Lower leg skin (tissue), 4 donors: ENCODE data around the gene NFYC. TPM values are rescaled to one million over a fixed set of nuclear protein-coding genes. Genes with fewer than 3 reads are reported as not detected.

Experiments
- DNase-seq, 2 donors: peaks; one replicate each; pipeline ENCODE4 v3.0.0-alpha.2; 2019; ENCODE audit warnings: low spot score in 2 of 2
- H3K4me3 ChIP-seq: fragments of 200-600 bp; sonication (generic); 2 replicates; pipeline ENCODE4 v1.5.1; 2017; ENCODE audit warnings: mild to moderate bottlenecking, low read depth; ENCODE audit not compliant: poor library complexity, severe bottlenecking
- CTCF ChIP-seq, 3 donors: fragments of 450-650 bp; IDR thresholded peaks; one replicate each; pipeline ENCODE4 v1.5.1; 2016; ENCODE audit warnings: antibody characterized with exemption in 3 of 3, mild to moderate bottlenecking in 3 of 3, moderate library complexity in 2 of 3
- POLR2A ChIP-seq, 2 donors: fragments of 450-650 bp; IDR thresholded peaks; one replicate each; pipeline ENCODE4 v1.6.1; 2016 to 2017; ENCODE audit warnings: antibody characterized with exemption in 2 of 2, mild to moderate bottlenecking in 1 of 2, moderate library complexity in 1 of 2
- WGBS, 2 donors: methylation state at CpG; one replicate each; pipeline ENCODE4 v1.1.5; 2018; 5-methylcytosine and 5-hydroxymethylcytosine counted together
- intact Hi-C: fragments of 100-400 bp; cut with DNase I; formaldehyde crosslinking; loops from one replicate; pipeline ENCODE4 v1.15.0; 2023; ENCODE audit warnings: low total_unique reads
- total RNA-seq, 4 donors: library from RNA; depleted of rRNA; stranded (reverse); fragments of >200 nt; gene quantifications; one replicate each; pipeline ENCODE4 v1.1.0, GENCODE V29; 2016

Gene NFYC
- total RNA-seq, 4 donors from 2014 or later = 53.3 to 94.4 (median 68.0) TPM

- no peak for TF ChIP-seq CTCF (IDR thresholded peaks at IDR 0.05)
- TF ChIP-seq POLR2A (IDR thresholded peaks at IDR 0.05) = no peak
- 78 to 96% methylated on average over 3 of the region's 3 CpGs for WGBS, 2 donors
- intact Hi-C loops = no loop called here
Observed at GRCh38 chr1:40749817-40750216, 58.3 kb downstream of the NFYC start.

GRCh38 chr1:40750451-40750908, 59.0 kb downstream of the NFYC start:
- intact Hi-C loops = no loop called here
- no peak for TF ChIP-seq CTCF (IDR thresholded peaks at IDR 0.05)
- no peak for TF ChIP-seq POLR2A (IDR thresholded peaks at IDR 0.05)
- no peak for DNase-seq
- no peak overlapping the region for H3K4me3 ChIP-seq
- WGBS, 2 donors = 93 to 98% methylated on average over 2 of the region's 2 CpGs

More at GRCh38 chr1:40749817-40750216, 58.3 kb downstream of the NFYC start:
- no peak overlapping the region for H3K4me3 ChIP-seq
- DNase-seq = no peak

- no peak for DNase-seq
- H3K4me3 ChIP-seq = no peak overlapping the region
- WGBS, 2 donors = 42 to 58% methylated on average over 4 of the region's 4 CpGs
- no peak for TF ChIP-seq CTCF (IDR thresholded peaks at IDR 0.05)
- no peak for TF ChIP-seq POLR2A (IDR thresholded peaks at IDR 0.05)
- intact Hi-C loops = no loop called here
Observed at GRCh38 chr1:40751802-40752201, 60.3 kb downstream of the NFYC start.

GRCh38 chr1:40753142-40753882, 61.8 kb downstream of the NFYC start:
- intact Hi-C loops = no loop called here
- TF ChIP-seq POLR2A (IDR thresholded peaks at IDR 0.05) = no peak
- no peak for TF ChIP-seq CTCF (IDR thresholded peaks at IDR 0.05)
- no peak overlapping the region for H3K4me3 ChIP-seq
- no peak for DNase-seq
- 89% methylated on average over 8 of the region's 8 CpGs for WGBS, 2 donors

- 81 to 88% methylated on average over 8 of the region's 8 CpGs for WGBS, 2 donors
- intact Hi-C loops = no loop called here
- TF ChIP-seq CTCF (IDR thresholded peaks at IDR 0.05) = no peak
- TF ChIP-seq POLR2A (IDR thresholded peaks at IDR 0.05) = no peak
- no peak for DNase-seq
- no peak overlapping the region for H3K4me3 ChIP-seq
Observed at GRCh38 chr1:40754201-40754600, 62.7 kb downstream of the NFYC start.

- intact Hi-C loops = no loop called here
- WGBS, 2 donors = 61 to 68% methylated on average over 4 of the region's 4 CpGs
- H3K4me3 ChIP-seq = no peak overlapping the region
- TF ChIP-seq POLR2A (IDR thresholded peaks at IDR 0.05) (no peak), CTCF (IDR thresholded peaks at IDR 0.05) (no peak)
- DNase-seq = peak in 1 of 2 donors; percentile 19
Observed at GRCh38 chr1:40755067-40755466, 63.6 kb downstream of the NFYC start.
